Effector memory CD8-positive, alpha-beta T cell (primary cell): Measurements from ENCODE around the gene CNPY2.
"Not testable (repeated sequence)": the region's sequence is repeated elsewhere in the genome, so short reads cannot be mapped to it uniquely, and the experiment has no call there.

Experiments used
- ATAC-seq: fragments of 150-1000 bp; cut with Tn5 transposase; replicated peaks from 2 replicates; pipeline ENCODE4 v1.10.0; 2021; ENCODE audit warnings: mild to moderate bottlenecking, moderate library complexity
- DNase-seq, 3 experiments: peaks; one replicate each; pipeline ENCODE4 v3.0.0; 2021
- H3K27ac Mint-ChIP-seq, 2 donors: one replicate each; pipeline ENCODE4 v1.8.0; 2022; ENCODE audit warnings: mild to moderate bottlenecking in 2 of 2, mixed read lengths in 2 of 2, moderate library complexity in 2 of 2
- H3K27me3 Mint-ChIP-seq, 2 donors: one replicate each; pipeline ENCODE4 v1.8.0; 2022; ENCODE audit warnings: mixed read lengths in 2 of 2
- H3K36me3 Mint-ChIP-seq: one replicate; pipeline ENCODE4 v1.8.0; 2022; ENCODE audit warnings: mild to moderate bottlenecking, moderate library complexity, mixed read lengths; ENCODE audit not compliant: insufficient read depth
- H3K4me1 Mint-ChIP-seq, 2 donors: one replicate each; pipeline ENCODE4 v1.8.0; 2022; ENCODE audit warnings: low read depth in 2 of 2, mixed read lengths in 2 of 2
- H3K4me3 Mint-ChIP-seq, 2 donors: one replicate each; pipeline ENCODE4 v1.8.0; 2022; ENCODE audit warnings: mild to moderate bottlenecking in 2 of 2, mixed read lengths in 2 of 2, moderate library complexity in 2 of 2
- H3K9me3 Mint-ChIP-seq, 2 donors: one replicate each; pipeline ENCODE4 v1.8.0; 2022; ENCODE audit warnings: mixed read lengths in 2 of 2
- total RNA-seq, 9 experiments: gene quantifications; one replicate each; lab custom pipeline; 2026; lab: John Stamatoyannopoulos, UW

The CNPY2 gene
- total RNA-seq: 4.0 to 15.7 (median 11.8) reads per million in 9 experiments

DNA sequence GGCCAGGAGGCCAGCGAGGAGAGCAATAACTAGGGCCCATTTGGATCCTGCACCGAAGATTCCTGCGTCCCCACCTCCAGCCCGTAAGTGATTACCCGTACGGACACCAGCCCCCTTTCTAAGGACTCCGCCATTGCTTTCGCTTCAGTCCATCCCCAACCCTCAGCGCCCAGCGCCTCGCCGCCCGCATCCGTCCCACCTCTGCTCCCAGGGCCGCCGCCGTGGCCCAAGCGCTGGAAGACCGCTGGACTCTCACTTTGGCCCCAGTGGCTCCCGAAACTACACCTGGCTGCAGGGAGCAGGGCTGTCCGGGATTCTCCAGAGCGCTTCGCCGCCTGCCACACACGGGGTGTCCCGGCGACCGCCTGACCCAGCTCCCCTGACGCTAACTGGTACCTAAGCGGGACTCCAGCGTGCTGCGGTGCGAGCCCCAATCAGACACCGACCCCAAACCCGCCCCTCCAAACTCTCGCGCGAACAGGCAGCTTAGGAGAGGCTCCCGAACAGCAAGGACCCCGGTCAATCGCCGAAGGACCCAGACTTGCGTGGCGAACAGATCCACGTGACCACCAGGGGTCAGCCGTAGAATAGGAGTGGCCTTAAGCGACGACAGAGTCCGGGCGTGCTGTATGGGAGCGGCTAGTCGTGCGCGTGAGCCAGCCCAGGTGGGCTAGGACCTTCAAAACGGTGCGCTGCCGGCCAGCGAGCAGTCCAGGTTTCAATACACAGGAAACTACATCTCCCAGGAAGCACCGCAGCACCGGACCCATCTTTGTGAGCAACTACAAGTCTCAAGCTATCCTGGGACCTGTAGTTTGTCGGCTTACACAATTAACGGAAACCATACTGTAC lies at the start of gene CNPY2:
Gene CNPY2, minus strand, starts transcription at position 367 of the 852 bp plus-strand sequence. CDS start 771 bp downstream, outside the sequence.
- Mint-ChIP-seq H3K27me3 (no peaks in the 10 kb centered on the region), H3K27ac (peak within 1 kb of the TSS; percentile 99), H3K9me3 (no peaks in the 10 kb centered on the region), H3K36me3 (peaks cover 44% of the 10 kb centered on the region), H3K4me1 (peaks cover 9 to 13% of the 10 kb centered on the region in 2 donors), H3K4me3 (peak within 1 kb of the TSS; percentile 97 to 99)
- ATAC-seq: peak; percentile 91
- DNase-seq: peak; percentile 84 to 91 (median 90)

DNA sequence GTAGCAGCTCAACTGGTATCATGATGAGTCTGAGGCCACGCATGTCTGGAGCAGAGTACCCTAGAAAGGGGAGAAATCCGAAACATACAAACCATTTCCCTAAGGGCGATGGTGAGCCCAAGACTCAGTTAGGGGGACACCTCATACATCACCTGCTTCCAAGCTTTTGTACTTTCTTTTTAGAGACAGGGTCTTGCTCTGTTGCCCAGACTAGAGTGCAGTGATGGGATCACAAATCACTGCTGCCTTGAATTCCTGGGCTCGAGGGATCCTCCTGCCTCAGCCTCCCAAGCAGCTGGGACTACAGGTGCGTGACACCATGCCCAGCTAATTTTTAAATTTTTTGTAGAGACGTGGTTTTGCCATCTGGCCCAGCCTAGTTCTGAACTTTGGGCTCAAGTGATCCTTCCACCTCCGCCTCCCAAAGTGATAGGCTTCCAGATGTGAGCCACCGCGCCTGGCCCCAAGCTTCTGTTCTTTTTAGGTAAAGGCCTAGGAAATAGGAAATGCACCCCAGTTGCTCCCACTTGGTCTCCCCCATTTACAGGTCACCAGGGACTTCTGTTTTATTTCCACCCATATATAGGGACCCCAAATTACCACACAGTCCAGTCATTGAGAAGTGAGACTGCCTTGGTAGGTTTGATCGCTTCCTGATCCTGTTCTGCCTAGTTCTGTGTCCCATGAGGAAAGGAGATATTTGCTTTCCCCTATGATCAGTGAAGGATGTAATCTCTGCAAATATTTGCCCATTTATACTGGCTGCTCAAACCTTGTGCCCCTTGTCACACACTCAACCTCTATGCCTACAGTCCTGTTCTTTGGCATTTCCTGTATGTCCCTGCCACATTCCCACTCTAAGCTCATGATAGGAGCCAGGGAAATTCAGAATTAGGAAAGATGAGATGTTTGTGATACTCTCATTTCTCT lies 46.6 kb upstream of the CNPY2 start, which contains the start of gene APOF:
Gene APOF, minus strand, starts transcription at position 728 of the 930 bp plus-strand sequence. Its CDS starts 112 bp downstream, at position 616.
- H3K9me3 Mint-ChIP-seq: no peaks in the 10 kb centered on the region
- peak within 1 kb of the TSS in 1 of 2 donors; percentile 91 for H3K27ac Mint-ChIP-seq
- peaks cover 24% of the 10 kb centered on the region for H3K36me3 Mint-ChIP-seq
- peaks cover 0 to 6% of the 10 kb centered on the region in 2 donors for H3K27me3 Mint-ChIP-seq
- ATAC-seq (no peak), DNase-seq (no peak)
- peak within 1 kb of the TSS; percentile 85 to 97 for H3K4me3 Mint-ChIP-seq
- peaks cover 9 to 10% of the 10 kb centered on the region in 2 donors for H3K4me1 Mint-ChIP-seq

DNA sequence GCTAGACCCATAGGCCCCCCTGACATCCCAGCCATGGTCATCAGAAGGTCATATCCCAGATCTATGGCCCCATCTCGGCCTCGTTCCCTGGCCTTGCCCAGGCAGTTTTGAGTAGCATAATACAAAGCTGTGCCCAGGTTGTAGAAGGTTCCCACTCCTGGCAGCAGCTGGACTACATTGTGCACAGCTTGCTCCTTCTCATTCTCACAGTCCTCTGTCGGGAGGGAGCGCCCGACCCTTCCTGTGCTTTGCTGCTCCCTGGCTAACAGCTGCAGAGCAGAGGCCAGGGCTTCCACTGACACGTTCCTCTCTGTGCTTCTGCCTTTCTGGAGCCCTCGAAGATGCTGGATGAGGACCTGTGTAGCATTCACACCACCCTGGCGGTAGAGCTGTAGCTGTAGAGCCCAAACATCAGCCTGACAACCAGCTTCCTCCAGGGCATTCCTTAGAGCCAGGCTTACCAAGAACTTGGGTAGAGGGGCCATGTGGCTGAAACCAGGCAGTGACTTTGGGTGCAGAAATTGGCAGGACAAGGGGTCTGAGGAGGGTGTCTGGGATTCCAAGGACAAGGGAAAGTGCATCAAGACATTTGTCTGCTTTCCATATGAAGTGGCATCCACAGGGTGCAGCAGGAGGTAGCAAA lies 45.8 kb upstream of the CNPY2 start:
- Mint-ChIP-seq H3K9me3 (no peaks in the 10 kb centered on the region), H3K36me3 (peaks cover 30% of the 10 kb centered on the region), H3K27me3 (peaks cover 0 to 4% of the 10 kb centered on the region in 2 donors)

DNA sequence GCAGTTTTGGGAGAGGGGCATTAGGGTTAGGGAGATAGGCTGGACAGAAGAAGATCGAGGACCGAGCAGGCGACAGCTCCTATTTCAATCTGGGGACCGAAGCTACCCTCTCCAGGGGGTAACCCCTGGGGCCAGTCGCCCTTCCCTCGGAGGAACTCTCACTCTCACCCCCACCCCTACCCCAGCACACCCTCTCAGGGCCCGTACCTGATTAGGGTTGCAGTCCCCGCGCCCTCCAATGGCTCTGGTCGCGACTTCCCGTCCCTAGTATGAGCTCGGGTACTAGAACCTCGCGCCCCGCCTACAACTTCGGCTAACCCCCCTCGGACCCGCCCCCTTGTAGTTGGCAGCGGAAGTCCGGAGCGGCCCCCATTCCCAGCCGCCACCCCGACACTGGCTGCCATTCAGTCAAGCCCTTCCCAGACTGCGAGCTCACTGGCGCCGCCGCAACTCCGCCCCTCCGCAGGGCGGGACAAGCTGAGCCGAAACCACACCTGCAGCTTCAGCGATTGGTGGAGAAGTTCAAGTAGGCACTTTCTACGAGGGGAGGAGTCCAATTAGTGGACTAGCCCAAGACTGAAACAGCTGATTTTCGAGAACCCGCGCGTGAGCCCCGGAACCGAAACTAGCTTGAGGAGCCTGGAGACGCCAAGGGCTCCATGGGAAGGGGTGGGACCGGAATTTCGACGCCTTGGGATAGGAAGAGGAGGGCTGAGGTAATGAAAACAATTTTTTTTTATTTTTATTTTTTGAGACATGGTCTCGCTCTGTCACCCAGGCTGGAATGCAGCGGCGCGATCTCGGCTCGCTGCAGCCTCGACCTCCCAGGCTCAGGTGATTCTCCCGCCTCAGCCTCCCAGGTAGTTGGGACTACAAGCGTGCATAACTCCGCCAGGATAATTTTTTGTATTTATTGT lies 44.3 kb upstream of the CNPY2 start, which contains the start of gene STAT2:
Gene STAT2, minus strand, starts transcription at position 257 of the 917 bp plus-strand sequence. CDS start 3,536 bp downstream, outside the sequence.
- Mint-ChIP-seq H3K27me3 (no peaks in the 10 kb centered on the region), H3K4me3 (peak within 1 kb of the TSS; percentile 85 to 97), H3K4me1 (peaks cover 9 to 15% of the 10 kb centered on the region in 2 donors)

More for the DNA sequence above, 45.8 kb upstream of the CNPY2 start:
- no peak for DNase-seq
- ATAC-seq: no peak
- Mint-ChIP-seq H3K27ac (peak overlapping the region; percentile 91 to 98), H3K4me3 (peak overlapping the region; percentile 85 to 97), H3K4me1 (peaks cover 9 to 10% of the 10 kb centered on the region in 2 donors)

DNA sequence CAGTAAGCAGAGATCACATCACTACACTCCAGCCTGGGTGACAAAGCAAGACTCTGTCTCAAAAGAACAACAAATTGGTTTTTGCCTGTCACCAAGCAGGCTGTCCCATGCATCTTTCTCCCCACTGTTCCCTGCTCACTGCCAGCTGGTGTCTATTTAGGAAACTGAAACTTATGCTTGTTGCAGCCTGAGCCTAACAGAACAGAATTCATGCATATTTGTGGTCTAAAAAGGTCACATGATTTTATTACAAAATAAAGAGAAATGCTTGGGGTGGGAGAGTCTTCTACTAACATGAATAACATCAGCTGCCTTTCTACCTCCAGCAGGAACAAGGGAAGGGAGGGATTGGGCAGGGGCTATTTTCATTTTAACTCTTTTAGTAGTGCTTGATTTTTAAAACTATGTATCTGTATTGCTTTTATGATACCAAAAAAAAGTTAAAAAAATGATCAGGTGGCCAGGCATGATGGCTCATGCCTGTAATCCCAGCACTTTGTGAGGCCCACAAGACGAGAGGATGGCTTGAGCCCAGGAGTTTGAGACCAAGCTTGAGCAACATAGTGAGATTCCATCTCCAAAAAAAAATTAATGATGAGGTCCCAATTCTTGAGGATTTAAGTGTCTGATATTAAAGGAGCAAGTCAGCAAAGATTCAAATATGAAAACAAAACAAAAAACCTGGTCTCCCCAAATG lies 43.2 kb upstream of the CNPY2 start:
- peak overlapping the region; percentile 91 to 98 for H3K27ac Mint-ChIP-seq
- DNase-seq (no peak), ATAC-seq (no peak)
- H3K9me3 Mint-ChIP-seq: no peaks in the 10 kb centered on the region
- H3K36me3 Mint-ChIP-seq: peaks cover 52% of the 10 kb centered on the region
- peaks cover 9 to 15% of the 10 kb centered on the region in 2 donors for H3K4me1 Mint-ChIP-seq
- no peaks in the 10 kb centered on the region for H3K27me3 Mint-ChIP-seq
- H3K4me3 Mint-ChIP-seq: peak overlapping the region; percentile 85 to 97

More for the DNA sequence above, 44.3 kb upstream of the CNPY2 start, which contains the start of gene STAT2:
- H3K27ac Mint-ChIP-seq: peak within 1 kb of the TSS; percentile 91 to 98
- H3K36me3 Mint-ChIP-seq: peaks cover 41% of the 10 kb centered on the region
- H3K9me3 Mint-ChIP-seq: no peaks in the 10 kb centered on the region
- ATAC-seq: peak; percentile 93
- DNase-seq: peak; percentile 99

DNA sequence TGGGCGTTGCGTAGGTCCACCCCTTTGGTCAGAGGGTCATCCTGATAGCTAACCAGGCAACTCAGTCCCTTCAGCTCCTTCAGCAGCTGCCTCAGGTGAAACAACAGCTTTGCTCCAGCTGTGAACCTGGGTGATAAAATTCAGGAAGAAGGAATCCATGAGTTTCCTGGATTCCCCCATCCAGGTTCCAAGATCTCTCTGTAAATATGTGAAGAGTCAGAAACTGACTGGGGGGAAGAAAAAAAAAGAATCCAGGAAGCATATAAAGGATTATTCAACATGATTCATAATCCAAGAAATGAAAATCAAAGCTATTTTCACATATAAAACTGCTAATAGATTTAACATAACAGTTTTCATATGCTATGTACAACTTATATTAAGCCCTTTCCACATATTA lies 35.5 kb upstream of the CNPY2 start:
- Mint-ChIP-seq H3K4me1 (peaks cover 0 to 5% of the 10 kb centered on the region in 2 donors), H3K4me3 (no peak overlapping the region), H3K9me3 (no peaks in the 10 kb centered on the region), H3K27me3 (no peaks in the 10 kb centered on the region), H3K27ac (peak overlapping the region in 1 of 2 donors; percentile 78), H3K36me3 (peaks cover 91% of the 10 kb centered on the region)
- ATAC-seq (no peak), DNase-seq (no peak)

DNA sequence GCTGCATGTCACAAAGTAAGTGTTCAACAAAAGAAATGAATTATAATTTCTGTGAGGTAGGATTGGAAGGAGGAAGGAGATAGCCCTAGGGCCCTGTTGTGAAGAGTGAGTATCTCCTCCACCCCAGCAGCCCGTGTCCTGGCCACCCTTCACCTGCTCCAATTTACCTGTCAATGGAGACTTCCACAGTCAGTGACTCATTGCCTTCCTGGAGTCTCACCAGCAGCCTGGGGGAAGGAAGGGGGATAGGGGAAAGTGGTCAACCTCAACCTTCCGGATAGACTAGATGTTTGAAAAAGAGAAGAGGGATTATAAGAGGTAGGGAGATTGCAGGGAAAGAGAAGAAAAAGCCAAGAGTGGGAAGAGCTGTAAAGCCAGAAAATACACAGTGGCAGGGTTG lies 34.9 kb upstream of the CNPY2 start:
- H3K27ac Mint-ChIP-seq: peak overlapping the region in 1 of 2 donors; percentile 78
- H3K27me3 Mint-ChIP-seq: no peaks in the 10 kb centered on the region
- ATAC-seq: no peak
- H3K4me1 Mint-ChIP-seq: peaks cover 0 to under 1% of the 10 kb centered on the region in 2 donors
- H3K36me3 Mint-ChIP-seq: peaks cover 94% of the 10 kb centered on the region
- no peak for DNase-seq
- H3K4me3 Mint-ChIP-seq: no peak overlapping the region
- no peaks in the 10 kb centered on the region for H3K9me3 Mint-ChIP-seq

DNA sequence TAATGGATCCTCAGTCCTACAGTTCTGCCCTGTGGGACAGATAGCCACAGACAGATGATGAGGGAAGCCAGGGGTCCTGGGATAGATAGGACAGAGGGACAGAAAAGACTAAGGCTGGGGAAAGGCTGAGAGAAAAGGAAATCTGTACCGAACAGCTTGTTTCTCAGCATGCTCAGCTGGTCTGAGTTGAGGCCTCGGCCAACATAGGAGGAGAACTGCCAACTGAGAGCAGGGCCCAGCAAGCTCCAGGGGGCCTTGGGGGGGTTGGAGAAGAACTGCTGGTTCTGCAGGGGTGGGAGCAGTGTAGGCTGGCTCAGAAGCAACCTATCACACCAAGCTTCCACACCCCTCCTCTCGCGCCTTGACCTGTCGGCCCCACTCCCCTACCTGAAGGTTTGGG lies 33.0 kb upstream of the CNPY2 start:
- Mint-ChIP-seq H3K27me3 (no peaks in the 10 kb centered on the region), H3K4me3 (no peak overlapping the region), H3K36me3 (peaks cover 91% of the 10 kb centered on the region), H3K9me3 (no peaks in the 10 kb centered on the region), H3K27ac (peak overlapping the region in 1 of 2 donors; percentile 69), H3K4me1 (no peaks in the 10 kb centered on the region)
- no peak for DNase-seq
- ATAC-seq: no peak

DNA sequence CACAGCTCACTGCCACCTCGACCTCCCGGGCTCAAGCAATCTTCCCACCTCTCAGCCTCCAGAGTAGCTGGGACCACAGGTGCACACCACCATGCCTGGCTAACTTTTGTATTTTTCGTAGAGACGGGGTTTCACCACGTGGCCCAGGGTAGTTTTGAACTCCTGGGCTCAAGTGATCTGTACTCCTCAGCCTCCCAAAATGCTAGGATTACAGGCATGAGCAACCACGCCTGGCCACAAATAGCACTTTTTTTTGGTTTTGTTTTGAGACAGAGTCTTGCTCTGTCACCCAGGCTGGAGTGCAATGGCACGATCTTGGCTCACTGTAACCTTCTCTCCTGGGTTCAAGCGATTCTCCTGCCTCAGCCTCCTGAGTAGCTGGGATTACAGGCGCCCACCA lies 31.5 kb upstream of the CNPY2 start:
- not testable (repeated sequence) for H3K4me1 Mint-ChIP-seq, H3K9me3 Mint-ChIP-seq, DNase-seq, H3K27me3 Mint-ChIP-seq, ATAC-seq, H3K4me3 Mint-ChIP-seq
- peaks cover 77% of the 10 kb centered on the region for H3K36me3 Mint-ChIP-seq
- peak overlapping the region in 1 of 2 donors; percentile 73 for H3K27ac Mint-ChIP-seq

DNA sequence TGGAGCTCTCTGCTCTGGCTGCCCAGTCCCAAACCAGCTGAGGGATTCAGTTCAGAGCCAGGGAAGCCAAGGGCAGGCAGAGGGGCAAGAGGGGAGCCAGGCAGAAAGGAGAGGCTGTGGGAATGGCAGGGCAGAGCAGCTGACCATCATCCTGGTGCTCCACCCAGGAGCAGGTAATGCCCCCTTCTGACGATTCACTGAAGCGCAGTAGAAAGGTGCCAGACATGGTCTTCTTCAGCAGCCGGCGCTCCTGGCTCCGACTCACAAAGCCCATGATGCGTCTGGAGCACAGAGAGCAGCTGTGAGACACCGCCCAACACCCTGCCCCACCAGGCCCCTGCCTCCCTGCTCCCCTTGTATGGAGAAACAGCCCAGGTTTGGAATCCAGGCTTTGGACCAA lies 30.9 kb upstream of the CNPY2 start:
- H3K4me3 Mint-ChIP-seq: no peak overlapping the region
- H3K27ac Mint-ChIP-seq: peak overlapping the region in 1 of 2 donors; percentile 73
- peak; percentile 19 for ATAC-seq
- no peak for DNase-seq
- peaks cover 75% of the 10 kb centered on the region for H3K36me3 Mint-ChIP-seq
- H3K27me3 Mint-ChIP-seq: no peaks in the 10 kb centered on the region
- H3K9me3 Mint-ChIP-seq: no peaks in the 10 kb centered on the region
- H3K4me1 Mint-ChIP-seq: no peaks in the 10 kb centered on the region

DNA sequence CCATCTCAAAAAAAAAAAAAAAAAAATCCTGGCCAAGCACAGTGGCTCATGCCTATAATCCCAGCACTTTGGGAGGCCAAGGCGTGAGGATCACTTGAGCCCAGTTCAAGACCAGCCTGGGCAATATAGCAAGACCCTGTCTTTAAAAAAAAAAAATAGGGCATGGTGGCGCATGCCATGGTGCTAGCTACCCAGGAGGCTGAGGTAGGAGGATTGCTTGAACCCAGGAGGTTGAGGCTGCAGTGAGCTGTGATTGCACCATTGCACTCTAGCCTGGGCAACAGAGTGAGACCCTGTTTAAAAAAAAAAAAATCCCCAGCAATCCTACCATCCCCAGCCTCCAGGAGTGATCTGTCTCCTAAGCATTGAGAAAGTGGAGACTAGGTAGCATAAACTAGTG lies 26.5 kb upstream of the CNPY2 start:
- peaks cover 38% of the 10 kb centered on the region for H3K36me3 Mint-ChIP-seq
- H3K27me3 Mint-ChIP-seq, ATAC-seq, H3K9me3 Mint-ChIP-seq, DNase-seq, H3K4me3 Mint-ChIP-seq: not testable (repeated sequence)
- peak overlapping the region; percentile 23 to 74 for H3K27ac Mint-ChIP-seq
- H3K4me1 Mint-ChIP-seq: peaks cover 13 to 15% of the 10 kb centered on the region in 2 donors
